HepG2 (cell line): ENCODE data around the gene IRF2BPL. TPM values are rescaled to one million over a fixed set of nuclear protein-coding genes. Genes with fewer than 3 reads are reported as not detected.

ENCODE experiments used
- AKNA ChIP-seq: sonication (generic); formaldehyde crosslinking; IDR thresholded peaks from 2 replicates; pipeline ENCODE4 v1.4.0; 2020; ENCODE audit warnings: missing genetic modification reagents, borderline replicate concordance
- ATF5 ChIP-seq: sonication (generic); formaldehyde crosslinking; IDR thresholded peaks from 2 replicates; pipeline ENCODE4 v1.4.0; 2020; ENCODE audit warnings: mild to moderate bottlenecking, low read depth, missing genetic modification reagents
- BATF2 ChIP-seq: sonication (generic); formaldehyde crosslinking; IDR thresholded peaks from 2 replicates; pipeline ENCODE4 v1.8.0; 2022; ENCODE audit warnings: mild to moderate bottlenecking, missing genetic modification reagents, moderate library complexity
- ERF ChIP-seq: IDR thresholded peaks from 2 replicates; pipeline ENCODE4 v1.6.1; 2018; ENCODE audit warnings: missing biosample characterization, missing genetic modification reagents
- GATA4 ChIP-seq: sonication (generic); IDR thresholded peaks from 2 replicates; pipeline ENCODE4 v1.6.1; 2016; ENCODE audit warnings: antibody characterized with exemption, low read depth, borderline replicate concordance
- HNF1B ChIP-seq: sonication (generic); formaldehyde crosslinking; IDR thresholded peaks from 2 replicates; pipeline ENCODE4 v1.5.1; 2020; ENCODE audit warnings: mild to moderate bottlenecking, moderate library complexity, missing genetic modification reagents
- KLF6 ChIP-seq: IDR thresholded peaks from 2 replicates; pipeline ENCODE4 v1.8.0; 2016; ENCODE audit warnings: missing biosample characterization, missing genetic modification reagents
- LBX2 ChIP-seq: sonication (generic); formaldehyde crosslinking; IDR thresholded peaks from 2 replicates; pipeline ENCODE4 v1.5.0; 2020; ENCODE audit warnings: missing genetic modification reagents, mild to moderate bottlenecking, borderline replicate concordance
- NFE2L1 ChIP-seq: sonication (generic); formaldehyde crosslinking; IDR thresholded peaks from 2 replicates; pipeline ENCODE4 v1.4.0; 2020; ENCODE audit warnings: missing genetic modification reagents, mild to moderate bottlenecking, borderline replicate concordance
- TBX2 ChIP-seq: sonication (generic); formaldehyde crosslinking; IDR thresholded peaks from 2 replicates; pipeline ENCODE4 v1.5.0; 2020; ENCODE audit warnings: missing genetic modification reagents, mild to moderate bottlenecking, borderline replicate concordance
- ZBTB43 ChIP-seq: sonication (generic); formaldehyde crosslinking; conservative IDR thresholded peaks from 2 replicates; pipeline ENCODE4 v1.4.0; 2020; ENCODE audit warnings: missing genetic modification reagents
- ZFY ChIP-seq: sonication (generic); formaldehyde crosslinking; IDR thresholded peaks from 2 replicates; pipeline ENCODE4 v1.4.0; 2020; ENCODE audit warnings: missing genetic modification reagents
- ZNF564 ChIP-seq: sonication (generic); formaldehyde crosslinking; IDR thresholded peaks from 2 replicates; pipeline ENCODE4 v1.8.1; 2023; ENCODE audit warnings: mild to moderate bottlenecking, missing genetic modification reagents
- ZNF574 ChIP-seq: sonication (generic); formaldehyde crosslinking; IDR thresholded peaks from 2 replicates; pipeline ENCODE4 v1.4.0; 2020; ENCODE audit warnings: missing genetic modification reagents
- polyA plus RNA-seq, 8 experiments: library from polyadenylated mRNA; depleted of rRNA in 3 of 8; stranded (reverse) in 7 of 8; unstranded in 1 of 8; fragments of >200 nt; fragmentation: Illumina TruSeq in 4 of 8; extraction: Trizol in 4 of 8; gene quantifications; 2 replicates each; pipeline versions ENCODE4 v1.2.1 to v1.2.3, GENCODE V29; 2011 to 2016; ENCODE audit warnings: low read depth in 4 of 8, missing spikeins in 1 of 8, mixed read lengths in 1 of 8; ENCODE audit not compliant: insufficient read depth in 1 of 8
- total RNA-seq, 5 experiments: library from RNA; depleted of rRNA; stranded (reverse); fragments of >200 nt; fragmentation: Illumina TruSeq; extraction: Trizol; gene quantifications; 2 replicates each; pipeline ENCODE4 v1.2.3, GENCODE V29; 2016; ENCODE audit warnings: low read depth in 1 of 5

IRF2BPL gene
- total and polyA plus RNA-seq, 2 of the 13 experiments (the other 11 are each of a cell fraction or from before 2014, with no cell fraction given): 6.6 to 8.4 TPM

GRCh38 chr14:77023001-77023996 lies 5.2 kb downstream of the IRF2BPL start (continued):
- TF ChIP-seq ZNF574 (CRISPR knock-in tag) (peak; percentile 52; the same call in 1 of the 2 replicates), TBX2 (CRISPR knock-in tag) (peak; percentile 74), ERF (CRISPR knock-in tag) (peak; percentile 56; the same call in 1 of the 2 replicates), AKNA (no peak), BATF2 (CRISPR knock-in tag) (no peak), ZBTB43 (CRISPR knock-in tag) (no peak), KLF6 (CRISPR knock-in tag) (0 out of 2 replicates have a peak, but pooled peaks have one; percentile 63), NFE2L1 (CRISPR knock-in tag) (no peak), GATA4 (0 out of 2 replicates have a peak, but pooled peaks have one; percentile 47), ZNF564 (CRISPR knock-in tag) (no peak), ZFY (CRISPR knock-in tag) (0 out of 2 replicates have a peak, but pooled peaks have one; percentile 23), LBX2 (CRISPR knock-in tag) (no peak), ATF5 (CRISPR knock-in tag) (no peak), HNF1B (peak; percentile 59)
